ENCODE data around the gene LOXL1. TPM values are rescaled to one million over a fixed set of nuclear protein-coding genes. Genes with fewer than 3 reads are reported as not detected.

Gene LOXL1
- total and polyA plus RNA-seq, 2 donors (not counting 1 experiment from before 2014, with no cell fraction given), result 0.21 to 0.49 TPM

GRCh38 chr15:73954188-73955145 lies 28.2 kb downstream of the LOXL1 start:
- 94% methylated on average over 18 of the region's 27 CpGs for WGBS (ENCODE audit: insufficient coverage)
- H3K36me3 ChIP-seq (replicated peaks in 1 of 2; ENCODE audit: control extremely low read depth in 1 of 2, control insufficient read depth in 1 of 2, extremely low read depth in 1 of 2, insufficient read depth in 2 of 2, low read length in 1 of 2), result no peaks in the 10 kb centered on the region
- DNase-seq, result no peak
- H4K20me1 ChIP-seq (ENCODE audit: control insufficient read depth, insufficient read depth, low read length, poor library complexity, severe bottlenecking), result no peaks in the 10 kb centered on the region
- POLR2A ChIA-PET, result no interaction called here
- H3K4me1 Mint-ChIP-seq, result peaks cover 18% of the 10 kb centered on the region
- H3K4me3 ChIP-seq (ENCODE audit: control extremely low read depth in 1 of 5, extremely low read depth in 1 of 5, insufficient read depth in 1 of 5, low read depth in 2 of 5, low read length in 4 of 5), result no peak overlapping the region
- no peaks in the 10 kb centered on the region for H3K79me2 ChIP-seq (ENCODE audit: control insufficient read depth, insufficient read depth, low read length)
- H3K9me3 Mint-ChIP-seq (ENCODE audit: insufficient read depth), result no peaks in the 10 kb centered on the region
- H3K4me3 Mint-ChIP-seq, result no peak overlapping the region
- TF ChIP-seq EZH2 (IDR thresholded peaks at IDR 0.05; ENCODE audit: borderline replicate concordance, insufficient read depth, low read depth, low read length, poor library complexity, severe bottlenecking) (no peak), CTCF (IDR thresholded peaks at IDR 0.05) (no peak)
- peaks cover 12% of the 10 kb centered on the region for H3K27me3 Mint-ChIP-seq
- intact Hi-C loops (cut with micrococcal nuclease), result no loop called here
- H3K4me1 ChIP-seq (ENCODE audit: control insufficient read depth in 2 of 2, insufficient read depth in 2 of 2, low read length in 2 of 2), result peaks cover 14 to 16% of the 10 kb centered on the region in 2 donors
- H3K27ac ChIP-seq (ENCODE audit: low read length in 2 of 2), result no peak overlapping the region
- H3K27ac Mint-ChIP-seq, result no peak overlapping the region
- H3K9me3 ChIP-seq (ENCODE audit: control extremely low read depth in 1 of 3, control insufficient read depth in 2 of 3, insufficient read depth in 1 of 3, low read length in 2 of 3), result no peaks in the 10 kb centered on the region
- no peak overlapping the region for H2AFZ ChIP-seq (ENCODE audit: insufficient read depth, low read depth, low read length, poor library complexity, severe bottlenecking)
- CTCF ChIA-PET, result interaction anchor here (0.5 to 2.7 kb wide), 2 partner anchors 11 to 18 kb away, joined by 4 to 6 read pairs; no protein-coding TSS in a partner anchor
- H3K4me2 ChIP-seq (replicated peaks; ENCODE audit: low read depth, low read length, poor library complexity, severe bottlenecking), result no peak overlapping the region
- peaks cover 0 to 10% (median 0%) of the 10 kb centered on the region in 4 experiments for H3K27me3 ChIP-seq (replicated peaks in 1 of 4; ENCODE audit: control extremely low read depth in 1 of 4, control insufficient read depth in 3 of 4, insufficient read depth in 4 of 4, low read length in 3 of 4)
- H3K9ac ChIP-seq (ENCODE audit: low read length), result no peak overlapping the region
- no peak for ATAC-seq (ENCODE audit: low read depth)

GRCh38 chr15:73955326-73955725 lies 29.1 kb downstream of the LOXL1 start:
- Histone ChIP-seq H3K9me3 (ENCODE audit: control extremely low read depth in 1 of 3, control insufficient read depth in 2 of 3, insufficient read depth in 1 of 3, low read length in 2 of 3) (no peaks in the 10 kb centered on the region), H3K36me3 (replicated peaks in 1 of 2; ENCODE audit: control extremely low read depth in 1 of 2, control insufficient read depth in 1 of 2, extremely low read depth in 1 of 2, insufficient read depth in 2 of 2, low read length in 1 of 2) (no peaks in the 10 kb centered on the region), H4K20me1 (ENCODE audit: control insufficient read depth, insufficient read depth, low read length, poor library complexity, severe bottlenecking) (no peaks in the 10 kb centered on the region), H2AFZ (ENCODE audit: insufficient read depth, low read depth, low read length, poor library complexity, severe bottlenecking) (no peak overlapping the region), H3K79me2 (ENCODE audit: control insufficient read depth, insufficient read depth, low read length) (no peaks in the 10 kb centered on the region), H3K27ac (ENCODE audit: low read length in 2 of 2) (no peak overlapping the region), H3K4me1 (ENCODE audit: control insufficient read depth in 2 of 2, insufficient read depth in 2 of 2, low read length in 2 of 2) (peaks cover 18 to 21% of the 10 kb centered on the region in 2 donors), H3K27me3 (replicated peaks in 1 of 4; ENCODE audit: control extremely low read depth in 1 of 4, control insufficient read depth in 3 of 4, insufficient read depth in 4 of 4, low read length in 3 of 4) (peaks cover 0 to 10% (median 0%) of the 10 kb centered on the region in 4 experiments), H3K4me2 (replicated peaks; ENCODE audit: low read depth, low read length, poor library complexity, severe bottlenecking) (no peak overlapping the region), H3K4me3 (ENCODE audit: control extremely low read depth in 1 of 5, extremely low read depth in 1 of 5, insufficient read depth in 1 of 5, low read depth in 2 of 5, low read length in 4 of 5) (no peak overlapping the region), H3K9ac (ENCODE audit: low read length) (no peak overlapping the region)
- no peak overlapping the region for H3K4me3 Mint-ChIP-seq
- H3K27me3 Mint-ChIP-seq, result peaks cover 12% of the 10 kb centered on the region
- CTCF ChIA-PET, result no interaction called here
- no peaks in the 10 kb centered on the region for H3K9me3 Mint-ChIP-seq (ENCODE audit: insufficient read depth)
- TF ChIP-seq CTCF (IDR thresholded peaks at IDR 0.05) (no peak), EZH2 (IDR thresholded peaks at IDR 0.05; ENCODE audit: borderline replicate concordance, insufficient read depth, low read depth, low read length, poor library complexity, severe bottlenecking) (no peak)
- 81% methylated on average over 3 of the region's 4 CpGs for WGBS (ENCODE audit: insufficient coverage)
- intact Hi-C loops (cut with micrococcal nuclease), result no loop called here
- DNase-seq (no peak), ATAC-seq (ENCODE audit: low read depth) (no peak)
- POLR2A ChIA-PET, result no interaction called here
- H3K27ac Mint-ChIP-seq, result no peak overlapping the region
- peaks cover 20% of the 10 kb centered on the region for H3K4me1 Mint-ChIP-seq

Data from B cell (primary cell).